ENCODE data around the gene VPS51. TPM values are rescaled to one million over a fixed set of nuclear protein-coding genes. Genes with fewer than 3 reads are reported as not detected.

Gene VPS51
- total RNA-seq, 1 experiment from 2014 or later, result 123 TPM

GRCh38 chr11:65111744-65112545, 15.9 kb downstream of the VPS51 start, which contains the start of gene TM7SF2 (continued):
- TF ChIP-seq PRDM15 (CRISPR knock-in tag; IDR thresholded peaks at IDR 0.05) (peak; percentile 52; the same call in 1 of the 2 replicates), ZNF219 (CRISPR knock-in tag; IDR thresholded peaks at IDR 0.05; ENCODE audit: borderline replicate concordance) (no peak), TEAD1 (CRISPR knock-in tag; IDR thresholded peaks at IDR 0.05) (0 out of 2 replicates have a peak, but pooled peaks have one; percentile 27), ZNF121 (CRISPR knock-in tag; IDR thresholded peaks at IDR 0.05) (no peak), ATF2 (CRISPR knock-in tag; IDR thresholded peaks at IDR 0.05; ENCODE audit: borderline replicate concordance, low read depth) (no peak), ZMAT4 (CRISPR knock-in tag; IDR thresholded peaks at IDR 0.05) (peak; percentile 57; the same call in 1 of the 2 replicates), ERG (CRISPR knock-in tag; IDR thresholded peaks at IDR 0.05) (no peak), ATF1 (CRISPR knock-in tag; IDR thresholded peaks at IDR 0.05) (no peak), SP1 (CRISPR knock-in tag; conservative IDR thresholded peaks at IDR 0.05) (peak; percentile 91), JUN (CRISPR knock-in tag; IDR thresholded peaks at IDR 0.05) (peak; percentile 74; the same call in 1 of the 2 replicates), E2F5 (CRISPR knock-in tag; IDR thresholded peaks at IDR 0.05) (peak; percentile 68), MLX (CRISPR knock-in tag; IDR thresholded peaks at IDR 0.05) (no peak), ZNF416 (CRISPR knock-in tag; IDR thresholded peaks at IDR 0.05) (peak; percentile 44; the same call in 1 of the 2 replicates), IRF1 (CRISPR knock-in tag; IDR thresholded peaks at IDR 0.05) (no peak), USF1 (CRISPR knock-in tag; IDR thresholded peaks at IDR 0.05) (peak; percentile 14; the same call in 1 of the 2 replicates), AFF4 (CRISPR knock-in tag; IDR thresholded peaks at IDR 0.05; ENCODE audit: borderline replicate concordance) (no peak), ZSCAN18 (CRISPR knock-in tag; IDR thresholded peaks at IDR 0.05) (no peak), HMGA2 (CRISPR knock-in tag; IDR thresholded peaks at IDR 0.05) (0 out of 2 replicates have a peak, but pooled peaks have one; percentile 5), FOXK1 (CRISPR knock-in tag; IDR thresholded peaks at IDR 0.05) (peak; percentile 35), ZNF232 (CRISPR knock-in tag; IDR thresholded peaks at IDR 0.05) (peak; percentile 71; the same call in 1 of the 2 replicates)
